Measurements from ENCODE around the gene OPALIN.

OPALIN gene

GRCh38 chr10:96321822-96322221 is 37.0 kb downstream of the OPALIN start:
- H3K4me3 ChIP-seq (ENCODE audit: low read length, poor library complexity, severe bottlenecking): no peak overlapping the region
- no peaks in the 10 kb centered on the region for H3K9me3 ChIP-seq (ENCODE audit: insufficient read depth, low read depth, low read length)
- no peaks in the 10 kb centered on the region for H3K36me3 ChIP-seq (ENCODE audit: insufficient read depth, low read length)
- no peaks in the 10 kb centered on the region for H3K79me2 ChIP-seq (ENCODE audit: insufficient read depth, low read length)
- no peaks in the 10 kb centered on the region for H3F3A ChIP-seq (ENCODE audit: low read depth)
- no peaks in the 10 kb centered on the region for H3K27me3 ChIP-seq (ENCODE audit: insufficient read depth, low read length, poor library complexity, severe bottlenecking)
- no peak overlapping the region for H2AFZ ChIP-seq (ENCODE audit: low read length)
- TF ChIP-seq EZH2phosphoT487 (IDR thresholded peaks at IDR 0.05; ENCODE audit: borderline replicate concordance) (no peak), CTCF (conservative IDR thresholded peaks at IDR 0.05; ENCODE audit: low read length) (peak; percentile 55)
- no peaks in the 10 kb centered on the region for H3K9me2 ChIP-seq (replicated peaks; ENCODE audit: low read depth, low read length)
- no peak overlapping the region for H3K4me2 ChIP-seq (ENCODE audit: low read depth, low read length, poor library complexity, severe bottlenecking)
- H4K20me1 ChIP-seq (ENCODE audit: insufficient read depth, low read length, poor library complexity, severe bottlenecking): no peaks in the 10 kb centered on the region
- no peaks in the 10 kb centered on the region for H3K4me1 ChIP-seq (ENCODE audit: insufficient read depth, low read length, poor library complexity, severe bottlenecking)
- H3K9ac ChIP-seq (ENCODE audit: low read depth, low read length, poor library complexity, severe bottlenecking): no peak overlapping the region

DNA sequence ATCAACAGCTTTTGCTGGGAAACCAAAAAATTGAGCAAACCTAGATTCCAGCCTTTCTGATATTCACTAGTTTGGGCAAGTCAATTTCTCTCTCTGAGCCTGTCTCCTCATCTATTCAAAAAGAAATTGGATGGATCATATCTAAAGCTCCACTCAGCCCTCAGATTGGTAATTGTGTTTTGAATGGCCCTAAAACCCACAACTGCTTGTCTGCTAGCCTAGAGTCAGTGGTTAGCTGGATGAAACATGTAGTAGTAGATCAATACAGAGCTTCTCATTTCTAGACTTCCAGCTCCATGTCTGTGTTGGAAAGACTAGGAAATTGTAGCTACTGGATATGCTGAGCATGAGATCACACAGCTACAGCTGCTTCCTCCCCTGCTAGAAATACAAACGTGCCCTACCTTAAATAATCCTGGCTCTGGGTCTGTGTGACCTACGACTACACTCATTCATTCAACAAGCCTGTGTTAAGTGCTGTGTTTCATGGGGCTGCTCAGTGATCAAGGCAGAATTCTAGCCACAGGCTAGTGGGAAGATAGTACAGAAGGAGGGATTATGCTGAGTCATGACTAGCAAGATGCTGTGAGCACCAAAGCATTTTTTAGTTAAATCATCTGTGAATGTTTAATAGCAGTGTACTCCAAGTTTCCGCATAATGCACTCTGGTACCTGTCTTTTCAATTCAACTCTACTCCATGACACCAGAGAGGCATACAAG is 38.9 kb downstream of the OPALIN start:
- Histone ChIP-seq H3F3A (ENCODE audit: low read depth) (no peaks in the 10 kb centered on the region), H3K4me1 (ENCODE audit: insufficient read depth, low read length, poor library complexity, severe bottlenecking) (no peaks in the 10 kb centered on the region), H3K9ac (ENCODE audit: low read depth, low read length, poor library complexity, severe bottlenecking) (no peak overlapping the region), H3K27me3 (ENCODE audit: insufficient read depth, low read length, poor library complexity, severe bottlenecking) (no peaks in the 10 kb centered on the region), H2AFZ (ENCODE audit: low read length) (no peak overlapping the region), H3K9me2 (replicated peaks; ENCODE audit: low read depth, low read length) (no peaks in the 10 kb centered on the region), H3K9me3 (ENCODE audit: insufficient read depth, low read depth, low read length) (no peaks in the 10 kb centered on the region), H3K79me2 (ENCODE audit: insufficient read depth, low read length) (no peaks in the 10 kb centered on the region), H3K4me2 (ENCODE audit: low read depth, low read length, poor library complexity, severe bottlenecking) (no peak overlapping the region), H3K4me3 (ENCODE audit: low read length, poor library complexity, severe bottlenecking) (no peak overlapping the region), H4K20me1 (ENCODE audit: insufficient read depth, low read length, poor library complexity, severe bottlenecking) (no peaks in the 10 kb centered on the region), H3K36me3 (ENCODE audit: insufficient read depth, low read length) (no peaks in the 10 kb centered on the region)
- no peak for TF ChIP-seq EZH2phosphoT487 (IDR thresholded peaks at IDR 0.05; ENCODE audit: borderline replicate concordance)

GRCh38 chr10:96317067-96317833 is 41.6 kb downstream of the OPALIN start:
- Histone ChIP-seq H4K20me1 (ENCODE audit: insufficient read depth, low read length, poor library complexity, severe bottlenecking) (no peaks in the 10 kb centered on the region), H3K27me3 (ENCODE audit: insufficient read depth, low read length, poor library complexity, severe bottlenecking) (no peaks in the 10 kb centered on the region)

More at GRCh38 chr10:96317067-96317833, 41.6 kb downstream of the OPALIN start:
- Histone ChIP-seq H3K4me3 (ENCODE audit: low read length, poor library complexity, severe bottlenecking) (no peak overlapping the region), H3K9ac (ENCODE audit: low read depth, low read length, poor library complexity, severe bottlenecking) (no peak overlapping the region), H2AFZ (ENCODE audit: low read length) (no peak overlapping the region), H3K79me2 (ENCODE audit: insufficient read depth, low read length) (no peaks in the 10 kb centered on the region), H3K4me1 (ENCODE audit: insufficient read depth, low read length, poor library complexity, severe bottlenecking) (no peaks in the 10 kb centered on the region), H3K9me3 (ENCODE audit: insufficient read depth, low read depth, low read length) (no peaks in the 10 kb centered on the region), H3F3A (ENCODE audit: low read depth) (no peaks in the 10 kb centered on the region), H3K9me2 (replicated peaks; ENCODE audit: low read depth, low read length) (no peaks in the 10 kb centered on the region), H3K4me2 (ENCODE audit: low read depth, low read length, poor library complexity, severe bottlenecking) (no peak overlapping the region), H3K36me3 (ENCODE audit: insufficient read depth, low read length) (no peaks in the 10 kb centered on the region)
- TF ChIP-seq CTCF (conservative IDR thresholded peaks at IDR 0.05; ENCODE audit: low read length) (peak; percentile 20; the same call in 1 of the 2 replicates), EZH2phosphoT487 (IDR thresholded peaks at IDR 0.05; ENCODE audit: borderline replicate concordance) (no peak)
